ENCODE measurements around the gene ZC3HAV1. TPM values are rescaled to one million over a fixed set of nuclear protein-coding genes. Genes with fewer than 3 reads are reported as not detected.

Gene ZC3HAV1
- total and polyA plus RNA-seq, 9 of the 15 experiments (the other 6 are each of a cell fraction or from before 2014, with no cell fraction given) = 11.9 to 40.5 (median 23.9) TPM

DNA sequence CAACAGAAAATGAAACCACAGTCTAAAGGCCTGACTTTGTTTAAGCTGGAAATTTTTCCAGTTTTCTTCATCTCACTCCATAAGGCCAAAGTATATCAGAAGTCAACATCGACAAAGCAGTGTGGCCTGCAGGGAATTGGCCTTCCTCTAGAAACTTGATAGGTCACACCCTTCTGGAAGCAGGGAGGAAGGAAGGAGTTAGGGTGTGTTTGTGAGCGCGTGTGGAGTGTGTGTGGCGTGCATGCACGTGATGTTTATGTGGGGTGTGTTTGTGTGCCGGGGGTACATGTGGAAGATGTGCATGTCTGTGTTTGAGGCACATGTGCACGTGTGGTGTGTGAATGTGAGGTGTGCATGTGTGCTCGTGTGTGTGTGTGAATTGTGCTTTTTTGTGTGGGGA is 28.6 kb downstream of the ZC3HAV1 start:
- Histone ChIP-seq H3K9ac (ENCODE audit: insufficient read depth in 1 of 2, low read depth in 2 of 2, low read length in 2 of 2) (no peak overlapping the region), H3K4me3 (no peak overlapping the region), H3K27ac (ENCODE audit: extremely low read depth, low read depth, low read length) (no peak overlapping the region), H3K79me2 (ENCODE audit: control insufficient read depth, insufficient read depth, low read length) (no peaks in the 10 kb centered on the region), H3K4me2 (ENCODE audit: insufficient read depth, low read length) (no peak overlapping the region), H2AFZ (ENCODE audit: low read depth, low read length) (no peak overlapping the region), H3K4me1 (replicated peaks in 1 of 2; ENCODE audit: control insufficient read depth in 2 of 2, insufficient read depth in 2 of 2, low read length in 2 of 2) (no peaks in the 10 kb centered on the region), H4K20me1 (replicated peaks; ENCODE audit: control insufficient read depth, insufficient read depth, low read length) (peaks cover 8% of the 10 kb centered on the region; the same call in 1 of the 2 replicates), H3K9me1 (ENCODE audit: control insufficient read depth, insufficient read depth, low read length) (no peaks in the 10 kb centered on the region), H3K9me3 (replicated peaks; ENCODE audit: control insufficient read depth, insufficient read depth, low read depth, low read length) (no peaks in the 10 kb centered on the region), H3K27me3 (ENCODE audit: control insufficient read depth in 2 of 2, insufficient read depth in 2 of 2, low read length in 2 of 2) (no peaks in the 10 kb centered on the region), H3K36me3 (ENCODE audit: control insufficient read depth, insufficient read depth, low read length) (peaks cover 96% of the 10 kb centered on the region)
- DNase-seq (ENCODE audit: extremely low read depth in 1 of 4, low spot score in 3 of 4) = no peak
- TF ChIP-seq GATAD2A (IDR thresholded peaks at IDR 0.05) = no peak
- no peak for TF ChIP-seq HMBOX1 (IDR thresholded peaks at IDR 0.05)
- TF ChIP-seq MAX (CRISPR knock-in tag; IDR thresholded peaks at IDR 0.05) = peak; percentile 42; the same call in 1 of the 2 replicates
- TF ChIP-seq, protein P1, sequence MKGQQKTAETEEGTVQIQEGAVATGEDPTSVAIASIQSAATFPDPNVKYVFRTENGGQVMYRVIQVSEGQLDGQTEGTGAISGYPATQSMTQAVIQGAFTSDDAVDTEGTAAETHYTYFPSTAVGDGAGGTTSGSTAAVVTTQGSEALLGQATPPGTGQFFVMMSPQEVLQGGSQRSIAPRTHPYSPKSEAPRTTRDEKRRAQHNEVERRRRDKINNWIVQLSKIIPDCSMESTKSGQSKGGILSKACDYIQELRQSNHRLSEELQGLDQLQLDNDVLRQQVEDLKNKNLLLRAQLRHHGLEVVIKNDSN (CRISPR knock-in tag; IDR thresholded peaks at IDR 0.05) = peak; percentile 6; the same call in 1 of the 2 replicates
- 0 out of 4 replicates have a peak, but pooled peaks have one; percentile 22 to 47 for TF ChIP-seq MLLT1 (IDR thresholded peaks at IDR 0.05)
- no peak for TF ChIP-seq ZNF41 (CRISPR knock-in tag; conservative IDR thresholded peaks at IDR 0.05)
- no peak for TF ChIP-seq GTF2A2 (tag; IDR thresholded peaks at IDR 0.05)
- TF ChIP-seq ELF4 (CRISPR knock-in tag; IDR thresholded peaks at IDR 0.05) = 0 out of 2 replicates have a peak, but pooled peaks have one; percentile 47
- peak; percentile 77; the same call in 1 of the 2 replicates for TF ChIP-seq HDGF (IDR thresholded peaks at IDR 0.05)
- no peak for TF ChIP-seq ADNP (tag; IDR thresholded peaks at IDR 0.05)
- TF ChIP-seq ZMIZ1 (IDR thresholded peaks at IDR 0.05; ENCODE audit: low read depth in 2 of 2, low read length in 2 of 2) = no peak
- FAIRE-seq = no peak
- in situ Hi-C loops (cut with MboI) (no loop called here), intact Hi-C loops (cut with micrococcal nuclease) (no loop called here)
- no TSS peak for BruUV-seq (replicated peaks)
- no peak; the same call in 2 of the 3 replicates for ATAC-seq
- 89% methylated on average over 8 of the region's 8 CpGs for WGBS (ENCODE audit: insufficient coverage, low coverage, missing lambda C conversion rate)
- POLR2A ChIA-PET = interaction anchor here (0.7 to 1.4 kb wide), 3 partner anchors 14 to 15 kb away, joined by 5 to 8 read pairs (median 5); no protein-coding TSS in a partner anchor
- CTCF ChIA-PET (ENCODE audit: low intra/inter-chr PET ratio) = no interaction called here

Data from K562 (cell line).